OCI-LY7 (cell line): ENCODE data around the gene TPRG1. TPM values are rescaled to one million over a fixed set of nuclear protein-coding genes. Genes with fewer than 3 reads are reported as not detected.

Experiments used
- BruUV-seq: library from RNA; stranded (reverse); fragments of 400-500 nt; replicated peaks from 2 replicates; lab custom pipeline; 2021; lab: Mats Ljungman, UMichigan
- CTCF ChIA-PET: fragments of 300-600 bp; sonication (Branson Sonifier 250); formaldehyde crosslinking; loops from one replicate; lab custom pipeline; 2022; ENCODE audit warnings: antibody characterized with exemption; ENCODE audit not compliant: unreplicated experiment; lab: Charles Lee
- POLR2A ChIA-PET: fragments of 300-600 bp; sonication (Branson Sonifier 250); formaldehyde crosslinking; loops from one replicate; lab custom pipeline; 2022; ENCODE audit warnings: antibody characterized with exemption; lab: Charles Lee
- DNase-seq: peaks from one replicate; pipeline ENCODE4 v3.0.0-alpha.2; 2015; ENCODE audit warnings: low spot score
- H2AFZ ChIP-seq: fragments of 200-600 bp; sonication (generic), shearing (Covaris generic); 2 replicates; pipeline ENCODE4 v1.6.1; 2014; ENCODE audit warnings: mild to moderate bottlenecking, antibody characterized with exemption, low read length, moderate library complexity
- H3K27ac ChIP-seq: fragments of 200-600 bp; sonication (generic); 2 replicates; pipeline ENCODE4 v1.5.1; 2014; ENCODE audit warnings: mixed run types, low read depth, mild to moderate bottlenecking, moderate library complexity, low read length, inconsistent platforms; ENCODE audit not compliant: poor library complexity, severe bottlenecking
- H3K36me3 ChIP-seq: fragments of 200-600 bp; sonication (generic); 2 replicates; pipeline ENCODE4 v1.6.1; 2014; ENCODE audit warnings: mild to moderate bottlenecking, antibody characterized with exemption, low read length, moderate library complexity, mixed read lengths; ENCODE audit not compliant: insufficient read depth
- H3K4me1 ChIP-seq: fragments of 200-600 bp; sonication (generic); 2 replicates; pipeline ENCODE4 v1.5.1; 2014; ENCODE audit warnings: mild to moderate bottlenecking, low read length; ENCODE audit not compliant: insufficient read depth, poor library complexity, severe bottlenecking
- H3K4me2 ChIP-seq: fragments of 200-600 bp; sonication (generic); 2 replicates; pipeline ENCODE4 v1.6.1; 2014; ENCODE audit warnings: mild to moderate bottlenecking, low read length
- H3K4me3 ChIP-seq: fragments of 200-600 bp; sonication (generic); 2 replicates; pipeline ENCODE4 v1.5.1; 2014; ENCODE audit warnings: mild to moderate bottlenecking, low read depth, low read length; ENCODE audit not compliant: poor library complexity, severe bottlenecking
- H3K79me2 ChIP-seq: fragments of 200-600 bp; sonication (generic); 2 replicates; pipeline ENCODE4 v1.6.1; 2016; ENCODE audit warnings: low read depth, mild to moderate bottlenecking, low read length, moderate library complexity, mixed read lengths; ENCODE audit not compliant: insufficient read depth
- H3K9me2 ChIP-seq: fragments of 200-600 bp; sonication (generic); 2 replicates; pipeline ENCODE4 v1.6.1; 2016; ENCODE audit warnings: mild to moderate bottlenecking, low read length, mixed read lengths; ENCODE audit not compliant: insufficient read depth
- H3K9me3 ChIP-seq: fragments of 200-600 bp; sonication (generic); 2 replicates; pipeline ENCODE4 v1.6.1; 2014; ENCODE audit warnings: mild to moderate bottlenecking, mixed run types, low read length, mixed read lengths
- H4K20me1 ChIP-seq: fragments of 200-600 bp; sonication (generic); 2 replicates; pipeline ENCODE4 v1.6.1; 2014; ENCODE audit warnings: mild to moderate bottlenecking, antibody characterized with exemption, low read length, moderate library complexity, mixed read lengths; ENCODE audit not compliant: insufficient read depth
- EZH2phosphoT487 ChIP-seq: fragments of 200-600 bp; sonication (generic); IDR thresholded peaks from 2 replicates; pipeline ENCODE4 v1.6.1; 2018; ENCODE audit warnings: low read depth, borderline replicate concordance, mild to moderate bottlenecking, mixed run types, antibody characterized with exemption, low read length, moderate library complexity, mixed read lengths
- intact Hi-C: fragments of 100-400 bp; cut with micrococcal nuclease; formaldehyde crosslinking; loops from one replicate; pipeline ENCODE4 v1.10.0; 2022; ENCODE audit not compliant: unreplicated experiment
- total RNA-seq, 2 experiments: library from RNA; depleted of rRNA in 1 of 2; stranded (reverse); fragments of >200 nt in 1 of 2; shearing (Covaris generic) in 1 of 2; gene quantifications; 2 replicates each; pipeline ENCODE4 v1.2.3, GENCODE V29; 2014 to 2022
- TF ChIP-seq, protein P1 (sequence below): fragments of 200-600 bp; sonication (generic); conservative IDR thresholded peaks from 2 replicates; pipeline ENCODE4 v1.5.1; 2014; ENCODE audit warnings: mild to moderate bottlenecking, antibody characterized with exemption, low read length, moderate library complexity, mixed read lengths

The TPRG1 gene
- total RNA-seq, 2 experiments from 2014 or later = 0.92 TPM; not detected in 1

DNA sequence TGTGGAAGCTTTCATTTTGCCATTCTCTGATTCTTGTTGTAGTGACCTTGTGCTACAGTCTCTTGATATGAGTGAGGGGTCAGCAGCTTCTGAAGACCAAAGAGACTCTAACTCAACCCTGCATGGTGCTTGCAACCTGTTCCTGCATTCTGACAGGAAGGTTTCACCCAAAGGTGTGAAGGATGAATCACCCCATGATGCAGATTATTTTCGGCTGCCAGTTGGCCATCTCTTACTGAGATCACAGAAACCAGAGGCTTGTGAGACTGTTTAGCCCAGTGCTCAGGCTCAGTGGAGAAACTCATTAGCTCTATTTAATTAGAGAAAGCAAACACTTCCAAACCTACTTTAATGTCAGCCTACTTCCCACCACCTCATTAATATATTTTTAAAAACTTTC is 29.2 kb upstream of the TPRG1 start:
- POLR2A ChIA-PET = interaction anchor here (0.5 kb wide), 1 partner anchor 370 kb away, joined by 3 read pairs; no protein-coding TSS in a partner anchor
- Histone ChIP-seq H3K36me3 (no peaks in the 10 kb centered on the region), H3K4me1 (no peaks in the 10 kb centered on the region), H3K4me3 (no peak overlapping the region), H3K4me2 (no peak overlapping the region), H3K9me2 (no peaks in the 10 kb centered on the region), H3K27ac (no peak overlapping the region), H3K9me3 (no peaks in the 10 kb centered on the region), H3K79me2 (no peaks in the 10 kb centered on the region; the same call in 1 of the 2 replicates), H2AFZ (no peak overlapping the region), H4K20me1 (no peaks in the 10 kb centered on the region)
- DNase-seq = no peak
- CTCF ChIA-PET = no interaction called here
- no peak for TF ChIP-seq EZH2phosphoT487
- TF ChIP-seq, protein P1, sequence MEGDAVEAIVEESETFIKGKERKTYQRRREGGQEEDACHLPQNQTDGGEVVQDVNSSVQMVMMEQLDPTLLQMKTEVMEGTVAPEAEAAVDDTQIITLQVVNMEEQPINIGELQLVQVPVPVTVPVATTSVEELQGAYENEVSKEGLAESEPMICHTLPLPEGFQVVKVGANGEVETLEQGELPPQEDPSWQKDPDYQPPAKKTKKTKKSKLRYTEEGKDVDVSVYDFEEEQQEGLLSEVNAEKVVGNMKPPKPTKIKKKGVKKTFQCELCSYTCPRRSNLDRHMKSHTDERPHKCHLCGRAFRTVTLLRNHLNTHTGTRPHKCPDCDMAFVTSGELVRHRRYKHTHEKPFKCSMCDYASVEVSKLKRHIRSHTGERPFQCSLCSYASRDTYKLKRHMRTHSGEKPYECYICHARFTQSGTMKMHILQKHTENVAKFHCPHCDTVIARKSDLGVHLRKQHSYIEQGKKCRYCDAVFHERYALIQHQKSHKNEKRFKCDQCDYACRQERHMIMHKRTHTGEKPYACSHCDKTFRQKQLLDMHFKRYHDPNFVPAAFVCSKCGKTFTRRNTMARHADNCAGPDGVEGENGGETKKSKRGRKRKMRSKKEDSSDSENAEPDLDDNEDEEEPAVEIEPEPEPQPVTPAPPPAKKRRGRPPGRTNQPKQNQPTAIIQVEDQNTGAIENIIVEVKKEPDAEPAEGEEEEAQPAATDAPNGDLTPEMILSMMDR = no peak
- intact Hi-C loops = no loop called here
- no TSS peak for BruUV-seq

DNA sequence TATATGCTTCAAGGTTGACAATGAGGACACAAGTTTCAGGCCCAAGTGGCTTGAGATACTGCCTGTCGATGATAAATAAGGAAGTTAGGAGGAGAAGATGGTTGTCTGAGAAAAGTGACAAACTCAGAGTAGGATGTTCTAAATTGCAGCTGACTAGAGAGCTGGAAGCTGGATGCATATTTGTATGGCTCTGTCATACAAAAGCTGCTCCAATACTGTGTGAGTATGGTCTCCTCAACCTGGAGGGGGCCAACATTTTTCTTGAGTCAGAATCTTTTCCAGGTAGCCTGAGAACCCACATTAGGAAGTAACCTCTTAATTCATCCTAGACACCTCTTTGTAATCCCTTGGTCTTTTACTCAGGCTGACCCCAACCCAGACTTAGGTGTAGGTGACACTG is 28.4 kb upstream of the TPRG1 start:
- Histone ChIP-seq H4K20me1 (no peaks in the 10 kb centered on the region), H2AFZ (no peak overlapping the region), H3K36me3 (no peaks in the 10 kb centered on the region), H3K4me3 (no peak overlapping the region), H3K9me3 (no peaks in the 10 kb centered on the region), H3K4me2 (no peak overlapping the region), H3K27ac (no peak overlapping the region), H3K79me2 (no peaks in the 10 kb centered on the region; the same call in 1 of the 2 replicates), H3K4me1 (no peaks in the 10 kb centered on the region), H3K9me2 (no peaks in the 10 kb centered on the region)
- no TSS peak for BruUV-seq
- intact Hi-C loops = no loop called here
- no peak for DNase-seq
- TF ChIP-seq, protein P1 = no peak
- no peak for TF ChIP-seq EZH2phosphoT487
- CTCF ChIA-PET = no interaction called here
- POLR2A ChIA-PET = no interaction called here

DNA sequence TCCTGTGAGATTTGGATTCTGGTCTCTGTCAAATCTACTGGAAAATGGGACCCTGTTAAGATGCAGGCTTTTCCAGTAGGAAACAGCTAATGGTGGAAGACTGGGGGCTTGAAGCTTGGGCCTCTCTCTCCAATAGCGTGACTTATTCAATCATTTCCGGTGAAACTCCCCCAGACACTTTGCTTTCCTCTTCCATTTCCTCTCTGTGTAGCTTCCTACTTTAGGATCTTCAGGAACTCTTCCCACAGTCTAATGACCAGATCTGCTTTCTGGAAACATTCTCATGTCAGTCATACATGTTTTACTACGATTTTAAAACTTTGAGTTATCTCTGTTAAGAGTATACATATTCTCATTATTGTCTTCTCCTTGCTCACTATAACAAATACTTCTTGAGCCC is 28.0 kb upstream of the TPRG1 start:
- Histone ChIP-seq H3K9me3 (no peaks in the 10 kb centered on the region), H3K4me3 (no peak overlapping the region), H2AFZ (no peak overlapping the region), H3K4me2 (no peak overlapping the region), H4K20me1 (no peaks in the 10 kb centered on the region), H3K9me2 (no peaks in the 10 kb centered on the region), H3K27ac (no peak overlapping the region), H3K4me1 (no peaks in the 10 kb centered on the region), H3K79me2 (no peaks in the 10 kb centered on the region; the same call in 1 of the 2 replicates), H3K36me3 (no peaks in the 10 kb centered on the region)
- no peak for DNase-seq
- POLR2A ChIA-PET = interaction anchor here (0.6 kb wide), 1 partner anchor 308 kb away, joined by 4 read pairs; no protein-coding TSS in a partner anchor
- intact Hi-C loops = no loop called here
- no TSS peak for BruUV-seq
- CTCF ChIA-PET = no interaction called here
- no peak for TF ChIP-seq EZH2phosphoT487
- TF ChIP-seq, protein P1 = no peak
